ENCODE measurements around the gene MEGF8. TPM values are rescaled to one million over a fixed set of nuclear protein-coding genes. Genes with fewer than 3 reads are reported as not detected.

The MEGF8 gene
- total and polyA plus RNA-seq, 2 of the 13 experiments (the other 11 are each of a cell fraction or from before 2014, with no cell fraction given): 4.0 to 8.8 TPM

DNA sequence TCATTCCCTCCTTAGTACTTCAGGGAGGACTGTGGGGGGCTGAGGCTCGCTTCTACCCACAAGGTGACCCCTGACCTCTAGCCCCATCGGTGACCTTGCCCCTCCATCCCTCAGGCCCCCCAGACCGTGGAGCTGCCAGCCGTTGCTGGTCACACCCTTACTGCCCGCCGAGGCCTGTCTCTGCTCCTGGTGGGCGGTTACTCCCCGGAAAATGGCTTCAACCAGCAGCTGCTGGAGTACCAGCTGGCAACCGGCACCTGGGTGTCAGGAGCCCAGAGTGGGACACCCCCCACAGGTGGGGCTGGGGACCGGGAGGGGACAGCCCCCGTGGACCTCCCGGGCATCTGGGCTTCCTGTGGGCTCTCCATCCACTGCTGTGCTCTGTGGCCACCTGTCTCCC is 31.9 kb downstream of the MEGF8 start (continued):
- TF ChIP-seq, protein P1, sequence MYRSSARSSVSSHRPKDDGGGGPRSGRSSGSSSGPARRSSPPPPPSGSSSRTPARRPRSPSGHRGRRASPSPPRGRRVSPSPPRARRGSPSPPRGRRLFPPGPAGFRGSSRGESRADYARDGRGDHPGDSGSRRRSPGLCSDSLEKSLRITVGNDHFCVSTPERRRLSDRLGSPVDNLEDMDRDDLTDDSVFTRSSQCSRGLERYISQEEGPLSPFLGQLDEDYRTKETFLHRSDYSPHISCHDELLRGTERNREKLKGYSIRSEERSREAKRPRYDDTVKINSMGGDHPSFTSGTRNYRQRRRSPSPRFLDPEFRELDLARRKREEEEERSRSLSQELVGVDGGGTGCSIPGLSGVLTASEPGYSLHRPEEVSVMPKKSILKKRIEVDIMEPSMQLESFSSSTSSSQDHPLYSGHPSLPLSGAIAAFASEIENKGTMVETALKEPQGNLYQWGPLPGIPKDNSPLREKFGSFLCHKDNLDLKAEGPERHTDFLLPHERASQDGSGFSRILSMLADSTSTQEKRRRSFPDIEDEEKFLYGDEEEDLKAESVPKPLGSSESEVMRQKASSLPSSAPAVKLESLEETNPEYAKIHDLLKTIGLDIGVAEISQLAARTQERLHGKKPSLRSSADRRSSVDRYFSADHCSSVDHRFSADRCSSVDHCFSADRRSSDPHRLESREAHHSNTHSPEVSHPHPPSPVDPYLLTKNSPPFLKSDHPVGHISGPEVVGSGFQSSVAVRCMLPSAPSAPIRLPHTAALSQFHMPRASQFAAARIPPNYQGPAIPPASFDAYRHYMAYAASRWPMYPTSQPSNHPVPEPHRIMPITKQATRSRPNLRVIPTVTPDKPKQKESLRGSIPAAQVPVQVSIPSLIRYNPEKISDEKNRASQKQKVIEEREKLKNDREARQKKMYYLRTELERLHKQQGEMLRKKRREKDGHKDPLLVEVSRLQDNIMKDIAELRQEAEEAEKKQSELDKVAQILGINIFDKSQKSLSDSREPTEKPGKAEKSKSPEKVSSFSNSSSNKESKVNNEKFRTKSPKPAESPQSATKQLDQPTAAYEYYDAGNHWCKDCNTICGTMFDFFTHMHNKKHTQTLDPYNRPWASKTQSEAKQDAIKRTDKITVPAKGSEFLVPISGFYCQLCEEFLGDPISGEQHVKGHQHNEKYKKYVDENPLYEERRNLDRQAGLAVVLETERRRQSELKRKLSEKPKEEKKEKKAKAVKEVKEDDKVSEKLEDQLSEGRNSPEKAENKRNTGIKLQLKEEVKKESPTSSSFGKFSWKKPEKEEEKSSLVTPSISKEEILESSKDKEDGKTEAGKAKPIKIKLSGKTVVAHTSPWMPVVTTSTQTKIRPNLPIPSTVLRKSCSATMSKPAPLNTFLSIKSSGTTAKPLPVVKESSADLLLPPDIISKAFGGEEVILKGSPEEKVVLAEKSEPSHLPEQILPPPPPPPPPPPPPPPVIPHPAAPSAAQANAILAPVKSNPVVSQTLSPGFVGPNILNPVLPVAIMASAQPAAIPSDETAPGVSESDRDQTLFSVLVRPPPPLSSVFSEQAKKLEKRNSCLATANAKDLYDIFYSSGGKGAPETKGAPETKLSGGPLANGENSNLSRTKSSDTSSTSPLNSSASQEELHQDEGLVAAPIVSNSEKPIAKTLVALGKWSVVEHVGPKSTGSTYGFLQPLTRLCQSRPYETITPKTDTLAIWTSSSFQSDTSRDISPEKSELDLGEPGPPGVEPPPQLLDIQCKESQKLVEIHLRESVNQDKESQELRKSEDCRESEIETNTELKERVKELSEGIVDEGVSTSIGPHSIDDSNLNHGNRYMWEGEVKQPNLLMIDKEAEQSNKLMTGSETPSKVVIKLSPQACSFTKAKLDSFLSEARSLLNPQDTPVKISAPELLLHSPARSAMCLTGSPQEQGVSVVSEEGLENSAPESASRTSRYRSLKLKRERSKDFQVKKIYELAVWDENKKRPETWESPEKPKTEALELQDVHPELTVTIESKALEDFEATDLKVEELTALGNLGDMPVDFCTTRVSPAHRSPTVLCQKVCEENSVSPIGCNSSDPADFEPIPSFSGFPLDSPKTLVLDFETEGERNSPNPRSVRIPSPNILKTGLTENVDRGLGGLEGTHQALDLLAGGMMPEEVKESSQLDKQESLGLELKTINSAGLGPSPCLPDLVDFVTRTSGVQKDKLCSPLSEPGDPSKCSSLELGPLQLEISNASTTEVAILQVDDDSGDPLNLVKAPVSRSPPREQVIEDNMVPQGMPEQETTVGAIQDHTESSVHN (CRISPR knock-in tag; IDR thresholded peaks at IDR 0.05): no peak
- TF ChIP-seq ZNF3 (CRISPR knock-in tag; IDR thresholded peaks at IDR 0.05) (no peak), KLF12 (CRISPR knock-in tag; IDR thresholded peaks at IDR 0.05; ENCODE audit: borderline replicate concordance) (no peak)
- TF ChIP-seq, protein P2, sequence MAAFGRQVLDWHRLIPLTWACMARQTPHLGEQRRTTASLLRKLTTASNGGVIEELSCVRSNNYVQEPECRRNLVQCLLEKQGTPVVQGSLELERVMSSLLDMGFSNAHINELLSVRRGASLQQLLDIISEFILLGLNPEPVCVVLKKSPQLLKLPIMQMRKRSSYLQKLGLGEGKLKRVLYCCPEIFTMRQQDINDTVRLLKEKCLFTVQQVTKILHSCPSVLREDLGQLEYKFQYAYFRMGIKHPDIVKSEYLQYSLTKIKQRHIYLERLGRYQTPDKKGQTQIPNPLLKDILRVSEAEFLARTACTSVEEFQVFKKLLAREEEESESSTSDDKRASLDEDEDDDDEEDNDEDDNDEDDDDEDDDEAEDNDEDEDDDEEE (CRISPR knock-in tag; IDR thresholded peaks at IDR 0.05): no peak
- TF ChIP-seq, protein P3, sequence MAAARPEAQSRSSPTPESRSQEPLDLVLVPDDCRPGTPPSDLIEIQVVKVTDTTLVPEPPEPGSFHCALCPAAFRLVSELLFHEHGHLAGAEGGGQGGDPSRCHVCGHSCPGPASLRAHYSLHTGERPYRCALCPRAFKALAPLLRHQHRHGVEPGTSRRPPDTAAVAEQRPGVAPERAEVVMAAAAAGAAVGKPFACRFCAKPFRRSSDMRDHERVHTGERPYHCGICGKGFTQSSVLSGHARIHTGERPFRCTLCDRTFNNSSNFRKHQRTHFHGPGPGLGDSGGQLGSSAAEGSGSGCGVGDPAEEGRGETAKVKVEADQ (CRISPR knock-in tag; IDR thresholded peaks at IDR 0.05; ENCODE audit: borderline replicate concordance): no peak
